ENCODE measurements around the gene ADGRD1.

Gene ADGRD1

GRCh38 chr12:131046813-131047788, 93.4 kb downstream of the ADGRD1 start:
- DNase-seq, result no peak

GRCh38 chr12:131047789-131048610, 94.3 kb downstream of the ADGRD1 start:
- DNase-seq, result no peak

- DNase-seq, result no peak
Measured at GRCh38 chr12:131048611-131048990, 94.9 kb downstream of the ADGRD1 start.

GRCh38 chr12:131049002-131049401, 95.3 kb downstream of the ADGRD1 start:
- no peak for DNase-seq

GRCh38 chr12:131049549-131050339, 96.0 kb downstream of the ADGRD1 start:
- no peak for DNase-seq

GRCh38 chr12:131050463-131051154, 96.9 kb downstream of the ADGRD1 start:
- DNase-seq, result no peak

- DNase-seq, result no peak
Measured at GRCh38 chr12:131051155-131051473, 97.4 kb downstream of the ADGRD1 start.

- no peak for DNase-seq
Measured at GRCh38 chr12:131052063-131052781, 98.5 kb downstream of the ADGRD1 start.

GRCh38 chr12:131052929-131053328, 99.2 kb downstream of the ADGRD1 start:
- DNase-seq, result no peak

GRCh38 chr12:131053567-131053966, 99.9 kb downstream of the ADGRD1 start:
- no peak for DNase-seq

GRCh38 chr12:131054345-131055092, 100.8 kb downstream of the ADGRD1 start:
- no peak for DNase-seq

GRCh38 chr12:131055093-131055465, 101.4 kb downstream of the ADGRD1 start:
- no peak for DNase-seq

- DNase-seq, result no peak
Measured at GRCh38 chr12:131055596-131056233, 102.0 kb downstream of the ADGRD1 start.

- no peak for DNase-seq
Measured at GRCh38 chr12:131056626-131057025, 102.9 kb downstream of the ADGRD1 start.

GRCh38 chr12:131057211-131057721, 103.6 kb downstream of the ADGRD1 start:
- DNase-seq, result no peak

GRCh38 chr12:131057722-131058515, 104.2 kb downstream of the ADGRD1 start:
- no peak for DNase-seq

- no peak for DNase-seq
Measured at GRCh38 chr12:131058700-131059099, 105.0 kb downstream of the ADGRD1 start.

- DNase-seq, result no peak
Measured at GRCh38 chr12:131060011-131060703, 106.5 kb downstream of the ADGRD1 start.
